HG03097 (cell line): Measurements from ENCODE around the gene WDR70.
"Not testable (repeated sequence)": the region's sequence is repeated elsewhere in the genome, so short reads cannot be mapped to it uniquely, and the experiment has no call there.

Experiments
- ATAC-seq: cut with Tn5 transposase; IDR thresholded peaks from one replicate; pipeline ENCODE4 v1.9.1; 2021; ENCODE audit not compliant: unreplicated experiment, low FRiP score

WDR70 gene

DNA sequence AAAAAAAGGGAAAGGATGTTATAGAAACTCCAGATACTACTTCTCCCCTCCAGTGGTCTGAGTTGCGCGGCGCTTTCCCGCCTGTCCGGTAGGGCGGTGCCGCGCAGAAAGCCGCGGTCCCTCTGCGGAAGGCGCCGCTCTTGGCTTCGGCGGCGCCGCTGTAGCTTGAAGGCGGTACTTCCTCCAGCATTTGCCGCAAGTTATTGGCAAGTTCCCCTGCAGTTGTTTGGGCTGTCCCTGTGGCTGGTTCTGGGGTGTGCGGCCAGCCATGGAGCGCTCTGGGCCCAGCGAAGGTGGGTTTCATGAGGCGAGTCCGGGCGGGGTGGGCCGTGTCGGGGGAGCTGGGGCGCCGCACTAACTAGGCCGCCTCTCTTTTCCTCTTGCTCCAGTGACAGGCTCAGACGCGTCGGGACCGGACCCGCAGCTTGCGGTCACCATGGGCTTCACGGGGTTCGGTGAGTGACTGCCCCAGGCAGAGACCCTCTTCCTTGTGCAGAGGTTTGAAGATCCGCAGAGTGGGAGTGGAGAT is at the start of gene WDR70:
TSS of gene WDR70 (plus strand) at position 219 of the 529 bp plus-strand sequence. CDS start at position 269, 50 bp downstream.
- ATAC-seq, result peak; percentile 96

DNA sequence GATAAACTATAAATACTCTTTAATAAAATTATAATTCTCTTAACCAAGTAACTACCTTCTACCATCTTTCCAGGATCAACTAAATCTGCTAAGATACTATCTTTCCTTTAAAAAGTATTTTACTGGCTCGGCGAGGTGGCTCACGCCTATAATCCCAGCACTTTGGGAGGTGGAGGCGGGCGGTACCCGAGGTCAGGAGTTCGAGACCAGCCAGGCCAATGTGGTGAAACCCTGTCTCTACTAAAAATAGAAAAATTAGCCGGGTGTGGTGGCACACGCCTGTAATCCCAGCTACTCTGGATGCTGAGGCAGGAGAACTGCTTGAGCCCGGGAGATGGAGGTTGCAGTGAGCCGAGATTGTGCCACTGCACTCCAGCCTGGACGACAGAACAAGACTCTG is 44.4 kb upstream of the WDR70 start:
- ATAC-seq, result not testable (repeated sequence)

DNA sequence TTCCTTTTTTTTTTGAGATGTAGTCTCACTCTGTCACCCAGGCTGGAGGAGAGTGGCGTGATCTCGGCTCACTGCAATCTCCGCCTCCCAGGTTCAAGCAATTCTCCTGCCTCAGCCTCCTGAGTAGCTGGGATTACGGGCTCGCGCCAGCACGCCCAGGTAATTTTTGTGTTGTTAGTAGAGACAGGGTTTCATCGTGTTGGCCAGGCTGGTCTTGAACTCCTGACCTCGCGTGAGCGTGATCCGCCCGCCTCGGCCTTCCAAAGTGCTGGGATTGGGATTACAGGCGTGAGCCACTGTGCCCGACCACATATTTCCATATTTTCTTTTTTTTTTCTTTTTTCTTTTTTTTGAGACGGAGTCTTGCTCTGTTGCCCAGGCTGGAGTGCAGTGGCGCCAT is 36.4 kb upstream of the WDR70 start:
- not testable (repeated sequence) for ATAC-seq

DNA sequence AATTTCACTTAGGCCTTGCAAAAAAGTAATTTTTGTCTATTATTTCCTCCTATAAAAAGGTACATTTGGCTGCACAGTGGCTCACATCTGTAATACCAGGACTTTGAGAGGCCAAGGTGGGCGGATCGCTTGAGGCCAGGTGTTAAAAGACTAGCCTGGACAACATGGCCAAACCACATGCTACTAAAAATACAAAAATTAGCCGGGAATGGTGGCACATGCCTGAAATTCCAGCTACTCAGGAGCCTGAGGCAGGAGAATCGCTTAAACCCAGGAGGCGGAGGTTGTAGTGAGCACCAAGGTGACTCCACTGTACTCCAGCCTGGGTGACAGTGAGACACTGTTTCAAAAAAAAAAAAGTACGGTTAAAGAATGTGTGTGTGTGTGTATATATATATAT is 24.0 kb upstream of the WDR70 start:
- no peak for ATAC-seq

DNA sequence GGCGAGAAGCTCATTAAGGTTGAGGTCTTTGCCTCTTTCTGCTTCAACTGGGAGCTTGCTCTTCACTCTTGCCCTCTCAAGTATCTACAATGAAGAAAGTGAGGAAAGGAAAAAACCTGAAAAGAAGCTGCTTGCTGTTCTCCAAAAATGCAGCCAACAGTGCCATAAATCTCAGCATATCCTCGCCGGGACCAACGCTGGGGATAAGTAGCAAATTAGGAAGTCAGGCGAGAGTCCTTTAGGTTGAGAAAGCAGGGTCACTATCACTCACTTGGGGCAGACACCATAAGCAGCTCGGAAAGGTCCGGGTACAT is 8.6 kb upstream of the WDR70 start:
- no peak for ATAC-seq

DNA sequence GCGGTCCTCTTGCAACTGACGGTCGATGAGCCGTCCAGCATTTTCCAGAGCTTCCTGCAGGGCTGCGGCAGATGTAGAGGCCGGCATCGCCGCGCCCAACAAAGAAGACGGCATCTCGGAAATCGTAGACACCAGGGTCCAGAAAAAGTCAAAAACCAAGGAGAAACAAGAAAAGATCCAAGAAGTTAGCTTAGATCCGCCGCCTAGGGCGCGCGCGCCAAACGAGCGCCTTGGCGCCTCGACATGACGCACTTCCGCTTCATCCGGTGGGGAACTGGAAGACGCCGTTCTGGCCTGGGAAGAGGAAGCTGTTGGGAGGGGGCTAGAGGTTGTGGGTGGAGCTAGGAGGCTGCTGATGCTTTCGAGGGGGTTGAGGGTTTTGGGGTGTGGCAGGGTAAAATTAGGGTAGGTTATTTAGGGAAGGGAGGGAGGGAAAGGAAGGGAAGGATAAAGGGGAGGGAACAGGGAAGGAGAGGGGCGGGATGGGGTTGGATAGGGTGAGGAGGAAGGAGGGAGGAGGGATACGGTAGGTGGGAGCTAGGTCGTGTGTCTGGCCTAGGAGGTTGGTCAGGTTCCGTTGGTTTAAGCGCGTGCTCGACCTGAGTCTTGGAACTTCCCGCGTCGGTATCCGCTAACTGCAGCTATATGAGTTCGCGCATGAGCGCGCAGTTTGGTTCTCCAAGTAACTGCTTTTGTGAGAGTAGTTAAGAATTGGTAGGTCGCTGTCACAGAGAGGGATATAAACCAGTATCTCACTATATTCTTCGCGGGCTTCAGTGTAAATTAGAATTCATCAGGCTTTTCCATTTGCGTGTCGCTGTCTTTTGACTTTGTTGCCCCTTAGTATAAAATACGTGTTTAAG is 8.0 kb upstream of the WDR70 start, which contains the start of gene NUP155:
TSS of gene NUP155 (minus strand) at position 243 of the 863 bp plus-strand sequence. CDS start at position 114, 129 bp downstream.
- ATAC-seq, result peak; percentile 91

DNA sequence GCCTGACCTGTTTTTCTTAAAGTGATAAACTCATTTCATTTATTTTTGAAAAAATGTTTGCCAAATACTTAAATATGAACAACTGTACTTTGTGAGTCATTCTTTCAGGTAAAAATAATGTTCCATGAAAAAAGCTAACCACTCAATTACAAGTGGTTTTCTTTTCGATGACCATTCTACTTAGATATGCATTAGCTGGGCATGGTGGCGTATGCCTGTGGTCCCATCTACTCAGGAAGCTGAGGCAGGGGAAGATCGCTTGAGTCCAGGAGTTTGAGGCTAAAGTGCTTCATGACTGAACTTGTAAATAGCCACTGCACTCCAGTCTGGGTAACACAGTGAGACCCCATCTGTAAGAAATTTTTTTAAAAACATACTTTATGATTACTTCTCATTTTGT is 4.0 kb upstream of the WDR70 start:
- no peak for ATAC-seq

DNA sequence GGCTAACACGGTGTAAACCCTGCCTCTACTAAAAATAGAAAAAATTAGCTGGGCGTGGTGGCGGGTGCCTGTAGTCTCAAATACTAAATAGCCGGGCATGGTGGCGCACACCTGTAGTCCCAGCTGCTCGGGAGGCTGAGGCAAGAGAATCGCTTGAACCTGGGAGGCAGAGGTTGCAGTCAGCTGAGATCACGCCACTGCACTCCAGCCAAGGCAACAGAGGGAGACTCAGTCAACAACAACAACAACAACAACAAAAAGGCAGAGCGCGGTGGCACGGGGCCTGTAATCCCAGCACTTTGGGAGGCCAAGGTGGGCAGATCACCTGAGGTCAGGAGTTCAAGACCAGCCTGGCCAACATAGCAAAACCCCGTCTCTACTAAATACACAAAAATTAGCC is 1.1 kb upstream of the WDR70 start:
- not testable (repeated sequence) for ATAC-seq

DNA sequence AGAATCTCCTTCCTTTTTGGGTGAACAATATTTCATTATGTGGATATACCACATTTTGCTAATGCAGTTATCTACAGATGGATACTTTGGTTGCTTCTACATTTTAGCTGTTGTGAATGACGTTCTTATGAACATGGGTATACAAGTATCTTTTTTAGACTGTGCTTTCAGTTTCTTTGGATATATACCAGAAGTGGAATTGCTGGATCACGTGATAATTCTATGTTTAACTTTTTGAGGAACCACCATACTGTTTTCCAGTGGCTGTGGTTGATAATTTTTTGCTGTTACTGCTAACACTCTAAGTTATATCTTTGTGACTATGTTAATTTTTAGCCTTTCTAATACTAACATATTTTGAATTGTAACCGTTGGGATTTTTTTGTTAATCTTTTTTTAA is 12.5 kb downstream of the WDR70 start:
- no peak for ATAC-seq

DNA sequence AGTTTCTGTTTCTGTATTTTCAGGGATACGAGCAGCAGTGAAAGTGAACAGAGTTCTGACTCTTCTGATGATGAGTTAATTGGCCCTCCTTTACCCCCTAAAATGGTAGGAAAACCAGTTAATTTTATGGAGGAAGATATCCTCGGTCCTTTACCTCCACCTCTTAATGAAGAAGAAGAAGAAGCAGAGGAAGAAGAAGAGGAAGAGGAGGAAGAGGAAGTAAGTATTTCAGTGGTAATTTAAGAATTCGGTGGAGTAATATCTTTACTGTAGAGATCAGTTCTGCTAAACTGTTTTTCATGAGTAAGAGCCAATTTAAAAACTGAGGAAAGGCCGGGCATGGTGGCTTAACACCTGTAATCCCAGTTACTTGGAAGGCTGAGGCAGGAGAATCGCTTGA is 17.2 kb downstream of the WDR70 start:
- ATAC-seq, result no peak

DNA sequence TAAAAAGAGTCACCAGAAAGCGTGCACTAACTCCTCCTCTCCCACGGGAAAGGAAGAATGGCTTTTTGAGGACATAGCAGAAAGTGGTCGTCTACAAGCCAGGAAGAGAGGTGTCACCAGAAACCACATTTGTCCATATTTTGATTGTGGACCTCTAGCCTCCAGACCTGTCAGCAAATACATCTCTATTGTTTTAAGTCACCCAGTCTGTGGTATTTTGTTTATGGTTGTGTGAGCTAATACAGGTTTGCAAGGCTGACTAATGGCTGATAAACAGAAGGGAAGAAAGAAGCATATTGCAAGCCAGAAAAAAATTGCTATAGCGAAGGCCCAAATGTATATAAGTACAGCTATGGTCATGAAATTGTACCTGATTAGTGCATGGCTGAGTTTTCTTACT is 21.4 kb downstream of the WDR70 start:
- no peak for ATAC-seq

DNA sequence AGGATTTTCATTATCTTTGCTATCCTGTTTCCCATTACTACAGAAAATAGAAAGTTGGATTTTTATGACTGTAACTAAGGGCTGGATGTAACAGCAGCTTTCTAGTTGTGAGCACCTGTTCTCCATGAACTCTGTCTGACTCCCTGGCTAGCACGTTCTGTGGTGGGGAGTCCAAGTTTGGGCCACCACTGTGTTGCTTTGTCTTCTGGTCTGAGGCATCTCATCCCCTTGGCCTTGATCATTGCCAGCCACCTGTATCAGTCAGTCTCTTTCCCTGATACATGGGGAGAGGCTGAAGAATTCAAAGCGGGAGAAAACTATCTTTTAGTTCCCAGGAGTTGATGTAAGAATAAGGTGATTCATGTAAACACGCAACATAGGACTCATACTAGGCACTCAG is 33.4 kb downstream of the WDR70 start:
- ATAC-seq, result no peak

DNA sequence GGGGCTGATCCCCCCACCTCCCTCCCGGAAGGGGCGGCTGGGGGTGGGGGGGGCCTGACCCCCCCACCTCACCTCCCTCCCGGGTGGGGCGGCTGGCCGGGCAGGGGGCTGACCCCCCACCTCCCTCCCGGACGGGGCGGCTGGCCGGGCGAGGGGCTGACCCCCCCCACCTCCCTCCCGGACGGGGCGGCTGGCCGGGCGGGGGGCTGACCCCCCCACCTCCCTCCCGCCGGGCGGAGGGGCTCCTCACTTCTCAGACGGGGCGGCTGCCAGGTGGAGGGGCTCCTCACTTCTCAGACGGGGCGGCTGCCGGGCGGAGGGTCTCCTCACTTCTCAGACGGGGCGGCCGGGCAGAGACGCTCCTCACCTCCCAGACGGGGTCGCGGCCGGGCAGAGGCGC is 36.3 kb downstream of the WDR70 start:
- ATAC-seq, result not testable (repeated sequence)

DNA sequence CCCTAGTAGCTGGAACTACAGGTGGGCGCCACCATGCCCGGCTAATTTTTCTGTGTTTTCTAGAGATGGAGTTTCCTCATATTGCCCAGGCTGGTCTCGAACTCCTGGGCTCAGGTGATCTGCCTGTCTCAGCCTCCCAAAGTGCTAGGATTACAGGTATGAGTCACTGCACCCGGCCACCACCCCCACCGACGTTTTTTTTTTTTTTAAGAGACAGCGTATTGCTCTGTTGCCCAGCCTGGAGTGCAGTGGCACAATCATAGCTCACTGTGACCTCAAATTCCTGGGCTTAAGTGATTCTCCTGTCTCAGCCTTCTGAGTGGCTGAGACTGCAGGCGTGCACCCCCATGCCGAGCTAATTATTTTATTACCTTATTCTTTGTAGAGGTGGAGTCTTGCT is 38.2 kb downstream of the WDR70 start:
- ATAC-seq, result no peak

DNA sequence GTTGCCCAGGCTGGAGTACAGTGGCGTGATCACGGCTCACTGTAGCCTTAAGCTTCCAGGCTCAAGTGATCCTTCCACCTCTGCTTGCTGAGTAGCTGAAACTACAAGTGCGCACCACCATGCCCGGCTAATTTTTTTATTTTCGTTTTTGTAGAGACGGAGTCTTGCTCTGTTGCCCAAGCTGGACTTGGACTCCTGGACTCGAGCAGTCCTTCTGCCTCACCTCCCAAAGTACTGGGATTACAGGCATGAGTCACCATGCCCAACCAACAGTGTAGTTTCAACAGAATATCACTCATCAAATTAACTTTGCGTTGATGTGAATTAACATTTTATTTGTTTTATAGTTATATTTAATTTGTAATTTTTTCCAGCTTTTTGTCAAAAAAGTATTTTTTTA is 45.3 kb downstream of the WDR70 start:
- no peak for ATAC-seq

DNA sequence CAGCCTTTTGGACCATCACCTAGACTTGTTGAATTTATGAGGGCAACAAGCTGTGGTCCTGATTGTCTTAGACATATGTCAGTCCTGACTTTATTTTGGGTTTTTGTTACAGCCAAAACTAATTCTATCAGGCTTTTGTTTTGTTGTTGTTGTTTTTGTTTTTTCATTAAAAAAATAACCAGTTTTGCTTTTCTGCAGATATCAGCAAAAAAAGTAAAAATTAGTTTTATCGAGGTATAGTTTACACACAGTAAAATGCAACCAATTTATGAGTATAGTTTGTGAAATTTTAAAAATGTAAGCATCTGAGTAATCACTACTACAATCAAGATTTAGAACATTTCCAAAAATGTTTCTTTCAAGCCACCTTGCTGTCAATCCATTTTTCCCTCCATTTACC is 48.9 kb downstream of the WDR70 start:
- no peak for ATAC-seq

DNA sequence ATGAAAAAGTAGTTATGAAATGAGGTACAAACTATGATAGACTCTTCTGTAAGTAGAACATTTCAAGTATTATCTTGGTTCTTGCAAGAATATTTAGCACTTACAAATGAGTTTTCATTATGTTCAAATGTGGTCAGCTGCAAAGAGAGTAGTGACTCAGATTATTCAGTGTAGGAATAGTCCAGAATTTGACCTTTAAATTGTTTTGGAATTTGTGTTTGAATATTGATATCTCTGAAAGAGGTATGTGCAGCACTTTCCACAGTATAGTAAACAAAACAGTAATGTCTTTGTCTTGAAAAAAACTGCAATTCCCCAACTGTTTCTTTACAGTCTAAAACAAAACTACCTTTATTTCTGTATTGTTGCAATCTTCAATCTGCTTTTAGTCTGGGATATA is 56.1 kb downstream of the WDR70 start:
- no peak for ATAC-seq

DNA sequence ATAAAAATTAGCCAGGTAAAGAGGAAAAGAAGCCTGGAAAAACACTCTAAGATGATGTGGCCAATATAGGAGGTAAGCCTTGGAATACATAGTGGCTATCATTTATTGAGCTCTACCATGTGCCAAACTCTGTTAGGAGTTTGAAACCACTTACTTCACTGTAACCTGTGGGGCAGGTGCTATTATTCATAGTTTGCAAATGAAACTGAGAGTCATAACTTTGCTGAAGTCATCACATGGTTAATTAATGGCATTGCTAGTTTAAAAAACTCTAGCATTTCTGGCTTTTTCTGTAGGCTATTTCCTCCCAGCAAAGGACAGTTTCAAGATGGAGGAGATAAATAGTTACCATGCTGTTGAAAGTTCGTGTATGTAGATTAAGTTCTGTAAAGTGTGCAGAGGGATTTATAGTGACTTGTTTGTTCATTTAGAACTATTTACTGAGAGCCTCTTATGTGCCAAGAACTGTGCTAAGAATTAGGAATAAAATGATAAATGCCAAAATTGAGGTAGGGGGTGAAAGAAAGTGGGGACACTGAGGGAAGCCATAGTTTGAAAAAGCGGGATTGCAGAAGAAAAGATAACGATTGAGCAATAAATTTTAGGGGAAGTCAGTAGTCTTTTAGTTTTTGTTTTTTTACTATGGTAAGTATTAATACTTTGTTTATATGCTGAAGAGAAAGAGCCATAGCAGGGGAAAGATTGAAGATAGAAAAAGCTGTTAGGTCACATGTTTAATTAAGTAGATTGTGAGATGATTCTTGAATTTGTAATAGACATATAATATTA is 57.2 kb downstream of the WDR70 start:
- no peak for ATAC-seq

DNA sequence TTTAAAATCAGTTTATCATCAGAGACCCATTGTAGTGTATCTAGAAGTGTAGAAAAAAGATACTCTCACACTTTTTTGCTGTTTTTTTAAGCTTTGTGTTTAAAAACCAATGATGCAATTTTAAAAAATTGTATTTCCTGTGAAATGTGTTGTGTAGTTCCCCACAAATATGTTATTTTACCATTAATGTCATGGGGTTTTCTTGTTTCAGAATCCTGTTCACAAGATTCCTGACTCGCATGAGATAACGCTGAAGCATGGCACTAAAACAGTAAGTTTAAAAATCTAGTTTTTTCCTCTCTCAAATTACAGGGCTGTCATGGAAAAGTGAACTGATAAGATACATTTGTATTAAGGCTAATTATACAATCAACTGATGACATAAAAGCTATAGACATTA is 58.6 kb downstream of the WDR70 start:
- ATAC-seq, result no peak

DNA sequence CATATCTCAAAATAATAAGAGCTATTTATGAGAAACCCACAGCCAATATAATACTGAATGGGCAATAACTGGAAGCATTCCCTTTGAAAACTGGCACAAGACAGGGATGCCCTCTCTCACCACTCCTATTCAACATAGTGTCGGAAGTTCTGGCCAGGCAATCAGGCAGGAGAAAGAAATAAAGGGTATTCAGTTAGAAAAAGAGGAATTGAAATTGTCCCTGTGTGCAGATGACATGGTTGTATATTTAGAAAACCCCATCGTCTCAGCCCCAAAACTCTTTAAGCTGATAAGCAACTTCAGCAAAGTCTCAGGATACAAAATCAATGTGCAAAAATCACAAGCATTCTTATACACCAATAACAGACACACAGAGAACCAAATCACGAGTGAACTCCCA is 66.7 kb downstream of the WDR70 start:
- ATAC-seq, result not testable (repeated sequence)

DNA sequence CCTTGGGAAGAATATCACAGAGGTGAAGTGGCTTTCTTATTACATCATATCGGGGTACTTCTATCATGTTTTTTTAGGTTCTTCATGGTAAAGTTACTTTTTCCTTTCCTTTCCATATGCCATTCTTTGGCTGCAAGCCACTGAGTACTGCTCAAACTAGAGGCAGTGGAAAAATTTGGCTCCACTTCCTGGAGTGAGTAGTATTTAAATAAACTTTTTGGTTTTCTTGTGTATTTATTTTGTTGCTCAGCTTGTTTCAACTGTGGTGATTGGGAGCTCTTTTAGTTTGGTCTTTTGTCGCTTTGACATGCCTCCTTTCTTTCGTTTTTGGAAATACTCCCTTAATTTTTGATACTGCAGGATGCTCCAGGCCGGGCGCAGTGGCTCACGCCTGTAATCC is 69.8 kb downstream of the WDR70 start:
- no peak for ATAC-seq

DNA sequence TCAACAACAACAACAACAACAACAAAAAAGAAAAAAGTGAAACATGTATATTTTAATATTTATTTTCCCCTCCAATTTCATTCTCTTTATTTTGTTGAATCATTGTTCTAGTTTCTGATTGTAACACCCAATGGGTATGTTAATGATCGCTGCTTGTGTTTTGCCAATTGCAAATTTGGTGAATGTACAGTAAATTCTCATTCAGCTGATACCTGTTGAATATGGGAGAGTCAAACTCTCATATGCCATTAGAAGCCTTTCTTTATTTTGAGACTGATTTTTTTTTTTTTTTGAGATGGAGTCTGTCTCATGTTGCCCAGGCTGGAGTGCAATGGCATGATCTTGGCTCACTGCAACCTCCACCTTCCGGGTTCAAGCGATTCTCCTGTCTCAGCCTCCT is 72.9 kb downstream of the WDR70 start:
- ATAC-seq, result not testable (repeated sequence)
